Measurements from ENCODE around the gene PARD3B. TPM values are rescaled to one million over a fixed set of nuclear protein-coding genes. Genes with fewer than 3 reads are reported as not detected.

PARD3B gene
- total and polyA plus RNA-seq, 2 of the 4 experiments (the other 2 are of a cell fraction): 3.3 to 15.6 TPM

GRCh38 chr2:205216092-205216491, 670.8 kb downstream of the PARD3B start:
- intact Hi-C loops (cut with micrococcal nuclease): no loop called here
- Histone ChIP-seq H3K4me3 (ENCODE audit: insufficient read depth, low read depth, low read length) (no peak overlapping the region), H3K9ac (ENCODE audit: low read depth, low read length) (no peak overlapping the region), H2BK15ac (ENCODE audit: low read depth, low read length) (no peak overlapping the region), H4K20me1 (ENCODE audit: insufficient read depth, low read length) (no peaks in the 10 kb centered on the region), H4K91ac (ENCODE audit: insufficient read depth, low read depth, low read length) (no peak overlapping the region), H4K5ac (ENCODE audit: low read depth, low read length) (no peak overlapping the region), H3K56ac (ENCODE audit: extremely low read depth, insufficient read depth, low read length) (no peak overlapping the region), H3K9me3 (ENCODE audit: control insufficient read depth, insufficient read depth, low read length) (no peaks in the 10 kb centered on the region), H4K8ac (ENCODE audit: low read depth in 2 of 2, low read length in 2 of 2) (no peak overlapping the region), H2BK5ac (ENCODE audit: low read depth, low read length, poor library complexity, severe bottlenecking) (no peak overlapping the region), H3K23ac (ENCODE audit: low read depth, low read length) (no peak overlapping the region), H3K14ac (replicated peaks; ENCODE audit: low read depth, low read length) (no peak overlapping the region), H2BK20ac (ENCODE audit: low read depth, low read length) (no peak overlapping the region), H2AK9ac (replicated peaks; ENCODE audit: low read depth, low read length, poor library complexity) (no peak overlapping the region), H3K4ac (ENCODE audit: low read depth, low read length) (no peak overlapping the region), H3K79me1 (ENCODE audit: low read depth in 1 of 2, low read length in 2 of 2) (no peaks in the 10 kb centered on the region), H3K27me3 (ENCODE audit: control insufficient read depth, insufficient read depth, low read length) (no peaks in the 10 kb centered on the region), H3K4me2 (ENCODE audit: low read depth, low read length) (no peak overlapping the region), H2BK120ac (ENCODE audit: low read depth, low read length) (no peak overlapping the region), H3K4me1 (ENCODE audit: control insufficient read depth, insufficient read depth, low read length) (peaks cover 3% of the 10 kb centered on the region; the same call in 1 of the 2 replicates), H3K36me3 (ENCODE audit: control insufficient read depth, insufficient read depth, low read length) (no peaks in the 10 kb centered on the region), H2AFZ (replicated peaks; ENCODE audit: low read length, poor library complexity) (no peak overlapping the region), H3K9me1 (ENCODE audit: insufficient read depth, low read length) (peaks cover 8% of the 10 kb centered on the region), H2AK5ac (ENCODE audit: low read depth, low read length) (no peak overlapping the region), H3K18ac (ENCODE audit: low read depth, low read length) (no peak overlapping the region), H3K27ac (ENCODE audit: insufficient read depth, low read length) (no peak overlapping the region)
- whole genome bisulfite sequencing, 2 experiments (ENCODE audit: extremely low coverage in 2 of 2, insufficient read length in 1 of 2): 50% methylated on average over 2 of the region's 5 CpGs; no CpG with 5 or more reads in 1 of the 2 experiments
- CTCF ChIA-PET: no interaction called here
- DNase-seq: no peak
- dilution Hi-C loops (cut with HindIII; ENCODE audit: low sequenced_read_pairs, unreplicated experiment): no loop called here
- POLR2A ChIA-PET (ENCODE audit: unreplicated experiment): no interaction called here
- no peak for TF ChIP-seq CEBPB (IDR thresholded peaks at IDR 0.05; ENCODE audit: low read depth, low read length)
- TF ChIP-seq POLR2A (IDR thresholded peaks at IDR 0.05; ENCODE audit: low read depth, low read length): no peak
- no peak for TF ChIP-seq RFX5 (IDR thresholded peaks at IDR 0.05; ENCODE audit: low read depth, low read length)
- TF ChIP-seq FOS (IDR thresholded peaks at IDR 0.05; ENCODE audit: low read depth, low read length): no peak
- TF ChIP-seq BHLHE40 (IDR thresholded peaks at IDR 0.05; ENCODE audit: low read depth, low read length): no peak
- no peak for TF ChIP-seq SMC3 (IDR thresholded peaks at IDR 0.05; ENCODE audit: low read depth, low read length)
- no peak for TF ChIP-seq CTCF (conservative IDR thresholded peaks at IDR 0.05; ENCODE audit: low read depth, low read length)
- no peak for TF ChIP-seq MAZ (IDR thresholded peaks at IDR 0.05; ENCODE audit: borderline replicate concordance, low read depth, low read length)
- BruUV-seq (replicated peaks): no TSS peak
- in situ Hi-C loops (cut with MboI; ENCODE audit: low sequenced_read_pairs): no loop called here
- no peak for ATAC-seq (ENCODE audit: low read depth)
